GM19035 (cell line): ENCODE measurements around the gene SURF2.

ENCODE experiments used
- ATAC-seq: cut with Tn5 transposase; IDR thresholded peaks from one replicate; pipeline ENCODE4 v1.9.1; 2021; ENCODE audit not compliant: unreplicated experiment

Gene SURF2

GRCh38 chr9:133335924-133336811 lies 20.2 kb upstream of the SURF2 start, which contains the start of gene SURF6:
SURF6 (minus strand) TSS chr9:133336188; CDS start chr9:133336132, 56 bp downstream.
- ATAC-seq, result peak; percentile 90

- no peak for ATAC-seq
Observed at GRCh38 chr9:133339641-133340040, 16.7 kb upstream of the SURF2 start.

GRCh38 chr9:133340256-133340655 lies 16.1 kb upstream of the SURF2 start:
- ATAC-seq, result no peak

GRCh38 chr9:133340916-133341315 lies 15.4 kb upstream of the SURF2 start:
- no peak for ATAC-seq

GRCh38 chr9:133341369-133342068 lies 14.8 kb upstream of the SURF2 start:
- ATAC-seq, result no peak

GRCh38 chr9:133342069-133342406 lies 14.3 kb upstream of the SURF2 start:
- no peak for ATAC-seq

- no peak for ATAC-seq
Observed at GRCh38 chr9:133342570-133342969, 13.8 kb upstream of the SURF2 start.

- ATAC-seq, result no peak
Observed at GRCh38 chr9:133344071-133344470, 12.3 kb upstream of the SURF2 start.

GRCh38 chr9:133344979-133345378 lies 11.4 kb upstream of the SURF2 start:
- ATAC-seq, result no peak

- no peak for ATAC-seq
Observed at GRCh38 chr9:133345596-133345995, 10.8 kb upstream of the SURF2 start.

GRCh38 chr9:133346021-133346785 lies 10.1 kb upstream of the SURF2 start:
- no peak for ATAC-seq

- peak; percentile 40 for ATAC-seq
Observed at GRCh38 chr9:133347515-133347984, 8.8 kb upstream of the SURF2 start.

GRCh38 chr9:133347985-133348717 lies 8.2 kb upstream of the SURF2 start, which contains the start of the genes MED22 and RPL7A:
MED22 (minus strand) TSS chr9:133348131; CDS start chr9:133346662, 1,469 bp downstream.
RPL7A (plus strand) TSS chr9:133348218; CDS start chr9:133348244, 26 bp downstream.
- peak; percentile 79 for ATAC-seq

GRCh38 chr9:133348718-133349573 lies 7.4 kb upstream of the SURF2 start:
- no peak for ATAC-seq

GRCh38 chr9:133349965-133350616 lies 6.3 kb upstream of the SURF2 start:
- ATAC-seq, result no peak

- ATAC-seq, result no peak
Observed at GRCh38 chr9:133351526-133351907, 4.8 kb upstream of the SURF2 start.

GRCh38 chr9:133351908-133352634 lies 4.3 kb upstream of the SURF2 start:
- no peak for ATAC-seq

GRCh38 chr9:133352635-133353340 lies 3.6 kb upstream of the SURF2 start:
- ATAC-seq, result no peak
